Measurements from ENCODE around the gene NPPA. TPM values are rescaled to one million over a fixed set of nuclear protein-coding genes. Genes with fewer than 3 reads are reported as not detected.
"Not testable (repeated sequence)": the region's sequence is repeated elsewhere in the genome, so short reads cannot be mapped to it uniquely, and the experiment has no call there.

NPPA gene
- total and polyA plus RNA-seq, 9 of the 15 experiments (the other 6 are each of a cell fraction or from before 2014, with no cell fraction given) = not detected

DNA sequence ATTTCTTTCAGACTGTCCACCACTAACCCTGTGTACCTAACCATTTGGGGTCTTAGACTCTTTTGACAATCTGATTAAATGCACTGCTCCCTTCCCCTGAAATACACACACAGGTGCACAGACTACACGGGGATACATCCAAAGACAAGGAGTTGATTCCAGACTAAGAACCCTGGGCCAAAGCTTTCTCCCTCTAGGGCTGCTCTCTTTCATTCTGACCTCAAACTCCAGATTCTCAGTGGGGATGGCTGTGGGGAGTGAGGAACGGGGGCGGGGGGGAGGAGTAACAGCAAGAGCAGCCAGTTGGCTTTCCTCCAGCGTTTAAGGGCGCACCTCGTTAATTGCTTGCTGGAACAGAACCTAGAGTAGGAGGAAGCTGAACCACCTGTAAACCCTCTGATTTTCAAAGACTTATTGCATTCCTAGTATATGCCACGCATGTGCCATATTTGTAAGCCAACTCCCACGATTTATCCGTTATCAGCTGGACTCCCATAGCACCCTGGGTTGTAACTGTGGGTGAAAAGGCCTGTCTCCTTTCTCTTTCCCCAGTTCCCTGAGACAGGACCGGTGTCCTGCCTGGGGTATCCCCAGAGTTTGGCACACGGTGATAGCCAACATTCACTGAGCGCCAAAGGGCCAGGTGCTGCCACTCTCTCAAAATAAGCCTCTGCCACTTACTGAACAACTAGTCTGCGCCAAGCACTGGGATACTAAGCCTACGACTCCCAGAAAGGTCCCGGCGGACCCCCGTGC lies 42.7 kb downstream of the NPPA start (continued):
- TF ChIP-seq, protein P1, sequence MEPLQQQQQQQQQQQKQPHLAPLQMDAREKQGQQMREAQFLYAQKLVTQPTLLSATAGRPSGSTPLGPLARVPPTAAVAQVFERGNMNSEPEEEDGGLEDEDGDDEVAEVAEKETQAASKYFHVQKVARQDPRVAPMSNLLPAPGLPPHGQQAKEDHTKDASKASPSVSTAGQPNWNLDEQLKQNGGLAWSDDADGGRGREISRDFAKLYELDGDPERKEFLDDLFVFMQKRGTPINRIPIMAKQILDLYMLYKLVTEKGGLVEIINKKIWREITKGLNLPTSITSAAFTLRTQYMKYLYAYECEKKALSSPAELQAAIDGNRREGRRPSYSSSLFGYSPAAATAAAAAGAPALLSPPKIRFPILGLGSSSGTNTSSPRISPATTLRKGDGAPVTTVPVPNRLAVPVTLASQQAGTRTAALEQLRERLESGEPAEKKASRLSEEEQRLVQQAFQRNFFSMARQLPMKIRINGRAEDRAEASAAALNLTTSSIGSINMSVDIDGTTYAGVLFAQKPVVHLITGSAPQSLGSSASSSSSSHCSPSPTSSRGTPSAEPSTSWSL (CRISPR knock-in tag; IDR thresholded peaks at IDR 0.05; ENCODE audit: borderline replicate concordance) = 0 out of 2 replicates have a peak, but pooled peaks have one; percentile 6
- TF ChIP-seq ETV1 (tag; conservative IDR thresholded peaks at IDR 0.05; ENCODE audit: low read depth) (no peak), GTF2F1 (IDR thresholded peaks at IDR 0.05; ENCODE audit: low read depth, low read length) (peak; percentile 36; the same call in 1 of the 2 replicates), ZNF644 (tag; IDR thresholded peaks at IDR 0.05; ENCODE audit: low read depth) (0 out of 2 replicates have a peak, but pooled peaks have one; percentile 13), BHLHE40 (IDR thresholded peaks at IDR 0.05; ENCODE audit: low read length) (peak; percentile 38; the same call in 1 of the 2 replicates)

DNA sequence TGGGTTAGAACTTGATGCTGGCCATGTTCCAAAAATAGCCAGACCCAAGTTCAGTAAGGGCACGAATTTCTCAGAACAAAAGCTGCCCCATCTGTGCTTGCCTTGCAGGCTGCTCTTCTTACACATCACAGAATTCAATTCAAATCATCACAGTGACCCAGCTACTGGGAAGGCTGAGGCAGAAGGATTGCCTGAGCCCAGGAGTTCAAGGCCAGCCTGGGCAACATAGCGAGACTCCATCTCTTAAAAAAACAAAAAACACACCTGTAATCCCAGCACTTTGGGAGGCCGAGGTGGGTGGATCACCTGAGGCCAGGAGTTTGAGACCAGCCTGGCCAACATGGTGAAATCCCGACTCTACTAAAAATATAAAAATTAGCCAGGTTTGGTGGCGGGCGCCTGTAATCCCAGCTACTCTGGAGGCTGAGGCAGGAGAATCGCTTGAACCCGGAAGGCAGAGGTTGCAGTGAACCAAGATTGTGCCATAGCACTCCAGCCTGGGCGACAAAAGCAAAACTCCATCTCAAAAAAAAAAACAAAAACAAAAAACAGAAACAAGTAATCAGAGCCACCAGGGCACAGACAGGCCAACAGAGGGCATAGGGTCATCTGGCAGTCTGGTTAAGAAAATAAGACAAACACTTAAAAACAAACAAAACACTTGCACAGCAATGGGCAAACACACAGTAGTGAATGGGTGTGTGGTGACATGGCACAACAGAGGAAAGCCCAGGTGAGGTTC lies 43.5 kb downstream of the NPPA start:
- Histone ChIP-seq H3K4me2 (ENCODE audit: insufficient read depth, low read length) (peak overlapping the region; percentile 99), H3K79me2 (ENCODE audit: control insufficient read depth, insufficient read depth, low read length) (peaks cover 92% of the 10 kb centered on the region), H3K27ac (ENCODE audit: extremely low read depth, low read depth, low read length) (peak overlapping the region; percentile 98), H3K4me3 (peak overlapping the region; percentile 81), H3K4me1 (replicated peaks in 1 of 2; ENCODE audit: control insufficient read depth in 2 of 2, insufficient read depth in 2 of 2, low read length in 2 of 2) (peaks cover 49 to 56% of the 10 kb centered on the region in 2 experiments), H3K9ac (ENCODE audit: insufficient read depth in 1 of 2, low read depth in 2 of 2, low read length in 2 of 2) (peak overlapping the region; percentile 97; a peak in 3 of 4 replicates), H3K36me3 (ENCODE audit: control insufficient read depth, insufficient read depth, low read length) (peaks cover 51% of the 10 kb centered on the region)
- ATAC-seq; in situ Hi-C loops (cut with MboI); H3K27me3 ChIP-seq (ENCODE audit: control insufficient read depth in 2 of 2, insufficient read depth in 2 of 2, low read length in 2 of 2); H2AFZ ChIP-seq (ENCODE audit: low read depth, low read length); BruUV-seq (replicated peaks); H3K9me3 ChIP-seq (replicated peaks; ENCODE audit: control insufficient read depth, insufficient read depth, low read depth, low read length); H3K9me1 ChIP-seq (ENCODE audit: control insufficient read depth, insufficient read depth, low read length); FAIRE-seq; CTCF ChIA-PET (ENCODE audit: low intra/inter-chr PET ratio); H4K20me1 ChIP-seq (replicated peaks; ENCODE audit: control insufficient read depth, insufficient read depth, low read length); DNase-seq (ENCODE audit: extremely low read depth in 1 of 4, low spot score in 3 of 4); TF ChIP-seq JUN (IDR thresholded peaks at IDR 0.05; ENCODE audit: borderline replicate concordance, low read depth, low read length): not testable (repeated sequence)
- POLR2A ChIA-PET = interaction anchor here (0.5 to 4.9 kb wide), 15 partner anchors 9 to 212 kb away, joined by 3 to 80 read pairs (median 4); partner anchors contain the start of gene MAD2L2
- 30% methylated on average over 9 of the region's 9 CpGs for WGBS (ENCODE audit: insufficient coverage, low coverage, missing lambda C conversion rate)
- intact Hi-C loops (cut with micrococcal nuclease) = loop anchor here (1.0 to 5.0 kb wide), 3 partner anchors 19 to 178 kb away; partner anchors contain the start of gene MFN2
- TF ChIP-seq, protein P2, sequence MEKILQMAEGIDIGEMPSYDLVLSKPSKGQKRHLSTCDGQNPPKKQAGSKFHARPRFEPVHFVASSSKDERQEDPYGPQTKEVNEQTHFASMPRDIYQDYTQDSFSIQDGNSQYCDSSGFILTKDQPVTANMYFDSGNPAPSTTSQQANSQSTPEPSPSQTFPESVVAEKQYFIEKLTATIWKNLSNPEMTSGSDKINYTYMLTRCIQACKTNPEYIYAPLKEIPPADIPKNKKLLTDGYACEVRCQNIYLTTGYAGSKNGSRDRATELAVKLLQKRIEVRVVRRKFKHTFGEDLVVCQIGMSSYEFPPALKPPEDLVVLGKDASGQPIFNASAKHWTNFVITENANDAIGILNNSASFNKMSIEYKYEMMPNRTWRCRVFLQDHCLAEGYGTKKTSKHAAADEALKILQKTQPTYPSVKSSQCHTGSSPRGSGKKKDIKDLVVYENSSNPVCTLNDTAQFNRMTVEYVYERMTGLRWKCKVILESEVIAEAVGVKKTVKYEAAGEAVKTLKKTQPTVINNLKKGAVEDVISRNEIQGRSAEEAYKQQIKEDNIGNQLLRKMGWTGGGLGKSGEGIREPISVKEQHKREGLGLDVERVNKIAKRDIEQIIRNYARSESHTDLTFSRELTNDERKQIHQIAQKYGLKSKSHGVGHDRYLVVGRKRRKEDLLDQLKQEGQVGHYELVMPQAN (IDR thresholded peaks at IDR 0.05; ENCODE audit: borderline replicate concordance) = peak; percentile 55; the same call in 1 of the 2 replicates
- TF ChIP-seq ZNF124 (CRISPR knock-in tag; IDR thresholded peaks at IDR 0.05) = 0 out of 2 replicates have a peak, but pooled peaks have one; percentile 62
- 0 out of 2 replicates have a peak, but pooled peaks have one; percentile 21 for TF ChIP-seq JUN (CRISPR knock-in tag; IDR thresholded peaks at IDR 0.05; ENCODE audit: borderline replicate concordance)
- TF ChIP-seq, protein P3, sequence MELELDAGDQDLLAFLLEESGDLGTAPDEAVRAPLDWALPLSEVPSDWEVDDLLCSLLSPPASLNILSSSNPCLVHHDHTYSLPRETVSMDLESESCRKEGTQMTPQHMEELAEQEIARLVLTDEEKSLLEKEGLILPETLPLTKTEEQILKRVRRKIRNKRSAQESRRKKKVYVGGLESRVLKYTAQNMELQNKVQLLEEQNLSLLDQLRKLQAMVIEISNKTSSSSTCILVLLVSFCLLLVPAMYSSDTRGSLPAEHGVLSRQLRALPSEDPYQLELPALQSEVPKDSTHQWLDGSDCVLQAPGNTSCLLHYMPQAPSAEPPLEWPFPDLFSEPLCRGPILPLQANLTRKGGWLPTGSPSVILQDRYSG (tag; conservative IDR thresholded peaks at IDR 0.05; ENCODE audit: low read depth) = 0 out of 2 replicates have a peak, but pooled peaks have one; percentile 62
- peak; percentile 43; the same call in 1 of the 2 replicates for TF ChIP-seq MIER1 (IDR thresholded peaks at IDR 0.05; ENCODE audit: low read depth)
- TF ChIP-seq ZNF121 (CRISPR knock-in tag; conservative IDR thresholded peaks at IDR 0.05) = peak; percentile 78
- TF ChIP-seq PHB2 (IDR thresholded peaks at IDR 0.05; ENCODE audit: low read depth) = 0 out of 2 replicates have a peak, but pooled peaks have one; percentile 32
- peak; percentile 66; the same call in 1 of the 2 replicates for TF ChIP-seq HLTF (IDR thresholded peaks at IDR 0.05)

Data from K562 (cell line).